Lower leg skin (tissue), 4 donors: ENCODE results near the gene SEPTIN12. TPM values are rescaled to one million over a fixed set of nuclear protein-coding genes. Genes with fewer than 3 reads are reported as not detected.

ENCODE experiments used
- DNase-seq, 2 donors: peaks; one replicate each; pipeline ENCODE4 v3.0.0-alpha.2; 2019; ENCODE audit warnings: low spot score in 2 of 2
- H3K4me3 ChIP-seq: fragments of 200-600 bp; sonication (generic); 2 replicates; pipeline ENCODE4 v1.5.1; 2017; ENCODE audit warnings: mild to moderate bottlenecking, low read depth; ENCODE audit not compliant: poor library complexity, severe bottlenecking
- CTCF ChIP-seq, 3 donors: fragments of 450-650 bp; IDR thresholded peaks; one replicate each; pipeline ENCODE4 v1.5.1; 2016; ENCODE audit warnings: antibody characterized with exemption in 3 of 3, mild to moderate bottlenecking in 3 of 3, moderate library complexity in 2 of 3
- POLR2A ChIP-seq, 2 donors: fragments of 450-650 bp; IDR thresholded peaks; one replicate each; pipeline ENCODE4 v1.6.1; 2016 to 2017; ENCODE audit warnings: antibody characterized with exemption in 2 of 2, mild to moderate bottlenecking in 1 of 2, moderate library complexity in 1 of 2
- WGBS, 2 donors: methylation state at CpG; one replicate each; pipeline ENCODE4 v1.1.5; 2018; 5-methylcytosine and 5-hydroxymethylcytosine counted together
- intact Hi-C: fragments of 100-400 bp; cut with DNase I; formaldehyde crosslinking; loops from one replicate; pipeline ENCODE4 v1.15.0; 2023; ENCODE audit warnings: low total_unique reads
- total RNA-seq, 4 donors: library from RNA; depleted of rRNA; stranded (reverse); fragments of >200 nt; gene quantifications; one replicate each; pipeline ENCODE4 v1.1.0, GENCODE V29; 2016

Gene SEPTIN12
- total RNA-seq, 4 donors from 2014 or later, result not detected

- TF ChIP-seq CTCF (IDR thresholded peaks at IDR 0.05) (no peak), POLR2A (IDR thresholded peaks at IDR 0.05) (no peak)
- H3K4me3 ChIP-seq, result peak within 1 kb of the TSS; percentile 51
- peak; percentile 69 to 94 for DNase-seq
- intact Hi-C loops, result no loop called here
- 0% methylated on average over 11 to 55 of the region's 70 CpGs for WGBS, 2 donors
Measured at GRCh38 chr16:4801962-4802658, 14.0 kb upstream of the SEPTIN12 start, which contains the start of gene ROGDI. TSS of gene ROGDI (minus strand) at chr16:4802633. CDS start at chr16:4802571, 62 bp downstream.

GRCh38 chr16:4801051-4801961, 13.2 kb upstream of the SEPTIN12 start:
- intact Hi-C loops, result no loop called here
- H3K4me3 ChIP-seq, result peak overlapping the region; percentile 51
- DNase-seq, result no peak
- TF ChIP-seq CTCF (IDR thresholded peaks at IDR 0.05) (no peak), POLR2A (IDR thresholded peaks at IDR 0.05) (no peak)
- 52 to 60% methylated on average over 19 to 29 of the region's 29 CpGs for WGBS, 2 donors

- intact Hi-C loops, result no loop called here
- WGBS, 2 donors, result 66 to 69% methylated on average over 15 to 16 of the region's 17 CpGs
- no peak overlapping the region for H3K4me3 ChIP-seq
- DNase-seq, result no peak
- TF ChIP-seq CTCF (IDR thresholded peaks at IDR 0.05) (no peak), POLR2A (IDR thresholded peaks at IDR 0.05) (no peak)
Measured at GRCh38 chr16:4800290-4801041, 12.3 kb upstream of the SEPTIN12 start.

- intact Hi-C loops, result no loop called here
Measured at GRCh38 chr16:4799171-4799855, 11.2 kb upstream of the SEPTIN12 start.

More at GRCh38 chr16:4799171-4799855, 11.2 kb upstream of the SEPTIN12 start:
- no peak for DNase-seq
- WGBS, 2 donors, result 91 to 92% methylated on average over 19 of the region's 19 CpGs
- H3K4me3 ChIP-seq, result no peak overlapping the region
- no peak for TF ChIP-seq POLR2A (IDR thresholded peaks at IDR 0.05)
- TF ChIP-seq CTCF (IDR thresholded peaks at IDR 0.05), result no peak
